HepG2 (cell line): Measurements from ENCODE around the gene MAMSTR. TPM values are rescaled to one million over a fixed set of nuclear protein-coding genes. Genes with fewer than 3 reads are reported as not detected.
A peak's percentile ranks its signal among the peaks of the same experiment; 100 is the strongest.

Experiments
- FOSL2 ChIP-seq: sonication (generic); formaldehyde crosslinking; IDR thresholded peaks from 2 replicates; pipeline ENCODE4 v1.4.0; 2020; ENCODE audit warnings: missing genetic modification reagents
- GATAD2A ChIP-seq: IDR thresholded peaks from 2 replicates; pipeline ENCODE4 v1.6.1; 2016
- HOXA5 ChIP-seq: sonication (generic); formaldehyde crosslinking; IDR thresholded peaks from 2 replicates; pipeline ENCODE4 v1.4.0; 2020; ENCODE audit warnings: missing genetic modification reagents
- HOXA7 ChIP-seq: sonication (generic); formaldehyde crosslinking; IDR thresholded peaks from 2 replicates; pipeline ENCODE4 v1.8.1; 2022; ENCODE audit warnings: mild to moderate bottlenecking, missing genetic modification reagents, moderate library complexity
- JUND ChIP-seq: sonication (generic); formaldehyde crosslinking; IDR thresholded peaks from 2 replicates; pipeline ENCODE4 v1.8.0; 2022; ENCODE audit warnings: mild to moderate bottlenecking, missing genetic modification reagents
- NCOA1 ChIP-seq: sonication (generic); formaldehyde crosslinking; IDR thresholded peaks from 2 replicates; pipeline ENCODE4 v1.9.0; 2021; ENCODE audit warnings: missing genetic modification reagents
- ZNF232 ChIP-seq: sonication (generic); formaldehyde crosslinking; IDR thresholded peaks from 2 replicates; pipeline ENCODE4 v1.4.0; 2020; ENCODE audit warnings: missing genetic modification reagents, borderline replicate concordance
- ZNF3 ChIP-seq: IDR thresholded peaks from 2 replicates; pipeline ENCODE4 v1.7.0; 2017; ENCODE audit warnings: inconsistent platforms
- ZNF350 ChIP-seq: sonication (generic); formaldehyde crosslinking; IDR thresholded peaks from 2 replicates; pipeline ENCODE4 v1.4.0; 2020; ENCODE audit warnings: mild to moderate bottlenecking, low read depth, missing genetic modification reagents, borderline replicate concordance
- ZNF432 ChIP-seq: sonication (generic); formaldehyde crosslinking; IDR thresholded peaks from 2 replicates; pipeline ENCODE4 v1.5.0; 2020; ENCODE audit warnings: missing genetic modification reagents, mild to moderate bottlenecking, borderline replicate concordance
- ZNF44 ChIP-seq: sonication (generic); formaldehyde crosslinking; IDR thresholded peaks from 2 replicates; pipeline ENCODE4 v1.5.1; 2020; ENCODE audit warnings: mild to moderate bottlenecking, missing genetic modification reagents
- ZNF460 ChIP-seq: sonication (generic); formaldehyde crosslinking; IDR thresholded peaks from 2 replicates; pipeline ENCODE4 v1.5.1; 2020; ENCODE audit warnings: missing genetic modification reagents, mild to moderate bottlenecking, borderline replicate concordance
- ZNF543 ChIP-seq: sonication (generic); formaldehyde crosslinking; IDR thresholded peaks from 2 replicates; pipeline ENCODE4 v1.4.0; 2020; ENCODE audit warnings: mild to moderate bottlenecking, missing genetic modification reagents
- ZNF614 ChIP-seq: IDR thresholded peaks from 2 replicates; pipeline ENCODE4 v1.6.1; 2018; ENCODE audit warnings: missing biosample characterization, missing genetic modification reagents, inconsistent platforms, borderline replicate concordance
- ZNF747 ChIP-seq: sonication (generic); formaldehyde crosslinking; IDR thresholded peaks from 2 replicates; pipeline ENCODE4 v1.8.1; 2023; ENCODE audit warnings: missing genetic modification reagents, mild to moderate bottlenecking, borderline replicate concordance
- ZNF749 ChIP-seq: sonication (generic); formaldehyde crosslinking; IDR thresholded peaks from 2 replicates; pipeline ENCODE4 v1.8.0; 2022; ENCODE audit warnings: mild to moderate bottlenecking, missing genetic modification reagents, moderate library complexity, borderline replicate concordance
- ZNF773 ChIP-seq: sonication (generic); formaldehyde crosslinking; IDR thresholded peaks from 2 replicates; pipeline ENCODE4 v1.4.0; 2020; ENCODE audit warnings: missing genetic modification reagents, borderline replicate concordance
- ZNF891 ChIP-seq: sonication (generic); formaldehyde crosslinking; IDR thresholded peaks from 2 replicates; pipeline ENCODE4 v1.5.0; 2020; ENCODE audit warnings: mild to moderate bottlenecking, missing genetic modification reagents
- polyA plus RNA-seq, 8 experiments: library from polyadenylated mRNA; depleted of rRNA in 3 of 8; stranded (reverse) in 7 of 8; unstranded in 1 of 8; fragments of >200 nt; fragmentation: Illumina TruSeq in 4 of 8; extraction: Trizol in 4 of 8; gene quantifications; 2 replicates each; pipeline versions ENCODE4 v1.2.1 to v1.2.3, GENCODE V29; 2011 to 2016; ENCODE audit warnings: low read depth in 4 of 8, missing spikeins in 1 of 8, mixed read lengths in 1 of 8; ENCODE audit not compliant: insufficient read depth in 1 of 8
- total RNA-seq, 5 experiments: library from RNA; depleted of rRNA; stranded (reverse); fragments of >200 nt; fragmentation: Illumina TruSeq; extraction: Trizol; gene quantifications; 2 replicates each; pipeline ENCODE4 v1.2.3, GENCODE V29; 2016; ENCODE audit warnings: low read depth in 1 of 5
- TF ChIP-seq, protein P1 (sequence below): sonication (generic); formaldehyde crosslinking; IDR thresholded peaks from 2 replicates; pipeline ENCODE4 v1.8.1; 2023; ENCODE audit warnings: mild to moderate bottlenecking, missing genetic modification reagents
- TF ChIP-seq, protein P2 (sequence below): sonication (generic); formaldehyde crosslinking; IDR thresholded peaks from 2 replicates; pipeline ENCODE4 v1.5.0; 2020; ENCODE audit warnings: mild to moderate bottlenecking, missing genetic modification reagents

Gene MAMSTR
- total and polyA plus RNA-seq, 2 of the 13 experiments (the other 11 are each of a cell fraction or from before 2014, with no cell fraction given), result 2.2 to 2.4 TPM

DNA sequence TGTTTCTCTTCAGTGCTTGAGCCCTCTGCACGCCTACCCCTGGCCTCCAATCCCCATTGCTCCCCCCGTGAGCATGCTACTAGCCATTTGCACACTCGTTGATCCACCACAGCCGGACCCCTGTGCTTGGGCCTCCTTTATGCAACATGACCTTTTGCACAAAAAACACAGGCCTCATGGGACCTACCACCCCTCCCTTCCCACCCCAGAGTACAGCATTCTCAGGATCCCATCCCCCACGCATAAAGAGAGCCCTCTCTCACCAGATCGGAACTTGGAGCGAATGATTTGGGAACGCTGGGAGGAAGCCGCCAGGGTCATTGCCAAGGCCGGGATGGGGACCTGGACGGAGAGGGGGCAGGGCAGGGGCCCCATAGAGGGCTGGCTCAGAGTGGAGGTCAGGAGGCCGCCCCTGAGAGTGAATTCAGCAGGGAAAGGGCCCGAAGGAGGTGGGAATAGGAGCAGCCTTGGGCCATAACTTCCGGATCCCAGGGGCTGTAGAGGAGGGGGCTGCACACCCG, 754 bp downstream of the MAMSTR start (continued):
- TF ChIP-seq, protein P1, sequence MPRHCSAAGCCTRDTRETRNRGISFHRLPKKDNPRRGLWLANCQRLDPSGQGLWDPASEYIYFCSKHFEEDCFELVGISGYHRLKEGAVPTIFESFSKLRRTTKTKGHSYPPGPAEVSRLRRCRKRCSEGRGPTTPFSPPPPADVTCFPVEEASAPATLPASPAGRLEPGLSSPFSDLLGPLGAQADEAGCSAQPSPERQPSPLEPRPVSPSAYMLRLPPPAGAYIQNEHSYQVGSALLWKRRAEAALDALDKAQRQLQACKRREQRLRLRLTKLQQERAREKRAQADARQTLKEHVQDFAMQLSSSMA, result no peak
- TF ChIP-seq NCOA1, result no peak
- TF ChIP-seq GATAD2A, result peak; percentile 49
- TF ChIP-seq, protein P2, sequence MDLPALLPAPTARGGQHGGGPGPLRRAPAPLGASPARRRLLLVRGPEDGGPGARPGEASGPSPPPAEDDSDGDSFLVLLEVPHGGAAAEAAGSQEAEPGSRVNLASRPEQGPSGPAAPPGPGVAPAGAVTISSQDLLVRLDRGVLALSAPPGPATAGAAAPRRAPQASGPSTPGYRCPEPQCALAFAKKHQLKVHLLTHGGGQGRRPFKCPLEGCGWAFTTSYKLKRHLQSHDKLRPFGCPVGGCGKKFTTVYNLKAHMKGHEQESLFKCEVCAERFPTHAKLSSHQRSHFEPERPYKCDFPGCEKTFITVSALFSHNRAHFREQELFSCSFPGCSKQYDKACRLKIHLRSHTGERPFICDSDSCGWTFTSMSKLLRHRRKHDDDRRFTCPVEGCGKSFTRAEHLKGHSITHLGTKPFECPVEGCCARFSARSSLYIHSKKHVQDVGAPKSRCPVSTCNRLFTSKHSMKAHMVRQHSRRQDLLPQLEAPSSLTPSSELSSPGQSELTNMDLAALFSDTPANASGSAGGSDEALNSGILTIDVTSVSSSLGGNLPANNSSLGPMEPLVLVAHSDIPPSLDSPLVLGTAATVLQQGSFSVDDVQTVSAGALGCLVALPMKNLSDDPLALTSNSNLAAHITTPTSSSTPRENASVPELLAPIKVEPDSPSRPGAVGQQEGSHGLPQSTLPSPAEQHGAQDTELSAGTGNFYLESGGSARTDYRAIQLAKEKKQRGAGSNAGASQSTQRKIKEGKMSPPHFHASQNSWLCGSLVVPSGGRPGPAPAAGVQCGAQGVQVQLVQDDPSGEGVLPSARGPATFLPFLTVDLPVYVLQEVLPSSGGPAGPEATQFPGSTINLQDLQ (CRISPR knock-in tag), result no peak
- no peak for TF ChIP-seq HOXA7 (CRISPR knock-in tag)
- no peak for TF ChIP-seq ZNF44 (CRISPR knock-in tag)
- TF ChIP-seq ZNF350 (CRISPR knock-in tag), result peak; percentile 79
- TF ChIP-seq JUND (CRISPR knock-in tag), result 0 out of 2 replicates have a peak, but pooled peaks have one; percentile 30
- TF ChIP-seq ZNF773, result no peak
- TF ChIP-seq ZNF232, result no peak
- no peak for TF ChIP-seq ZNF3 (CRISPR knock-in tag)
- TF ChIP-seq ZNF749 (CRISPR knock-in tag), result no peak
- TF ChIP-seq ZNF614 (CRISPR knock-in tag), result peak; percentile 35; the same call in 1 of the 2 replicates
- no peak for TF ChIP-seq ZNF432 (CRISPR knock-in tag)
- no peak; the same call in 1 of the 2 replicates for TF ChIP-seq HOXA5 (CRISPR knock-in tag)
- peak; percentile 54 for TF ChIP-seq FOSL2 (CRISPR knock-in tag)
- TF ChIP-seq ZNF747 (CRISPR knock-in tag), result no peak
- TF ChIP-seq ZNF543 (CRISPR knock-in tag), result no peak
- TF ChIP-seq ZNF891 (CRISPR knock-in tag), result no peak
- peak; percentile 76; the same call in 1 of the 2 replicates for TF ChIP-seq ZNF460 (CRISPR knock-in tag)
